GM18508 (cell line): ENCODE results near the gene CEBPA.

Experiments used
- ATAC-seq: cut with Tn5 transposase; IDR thresholded peaks from one replicate; pipeline ENCODE4 v1.9.1; 2021; ENCODE audit warnings: moderate number of reproducible peaks; ENCODE audit not compliant: insufficient read depth, unreplicated experiment

The CEBPA gene

DNA sequence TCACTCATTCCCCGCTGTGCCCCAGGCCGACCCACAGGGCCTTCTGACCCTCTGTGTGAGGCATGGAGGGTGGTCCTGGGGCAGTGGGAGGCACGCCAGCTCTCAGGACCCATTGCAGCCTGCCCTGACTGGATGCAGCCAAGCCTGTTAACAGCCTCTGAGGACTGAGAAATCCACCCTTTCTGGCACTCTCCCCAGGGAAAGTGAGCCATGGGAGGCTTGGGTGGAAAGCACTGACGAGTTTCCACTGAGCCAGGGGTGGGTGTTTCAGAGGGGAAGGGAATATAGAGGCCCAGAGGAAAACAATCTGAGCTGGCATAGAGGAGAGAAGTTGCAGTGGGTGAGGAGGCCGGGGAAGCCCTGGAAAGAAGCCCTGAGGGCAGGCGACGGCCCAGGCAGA, 46.1 kb downstream of the CEBPA start:
- no peak for ATAC-seq

DNA sequence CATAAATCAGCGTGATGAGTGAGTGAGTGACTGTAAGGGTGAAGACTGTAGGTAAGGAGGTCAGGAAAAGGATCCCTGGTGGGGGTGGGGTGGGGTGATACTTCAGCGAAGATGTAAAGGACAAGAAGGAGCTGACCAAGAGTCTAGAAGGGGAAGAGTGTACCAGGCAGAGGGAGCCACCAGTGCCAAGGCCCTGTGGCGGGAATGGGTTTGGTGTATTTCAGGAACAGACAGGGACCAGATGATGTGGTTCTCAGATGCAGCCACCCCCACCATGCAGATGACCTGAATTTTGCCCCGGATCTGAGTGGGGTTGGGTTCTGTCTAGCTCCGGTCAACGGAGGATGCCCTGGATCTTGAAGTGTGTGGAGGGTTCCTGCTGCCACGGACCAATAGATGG, 46.6 kb downstream of the CEBPA start:
- ATAC-seq = no peak

DNA sequence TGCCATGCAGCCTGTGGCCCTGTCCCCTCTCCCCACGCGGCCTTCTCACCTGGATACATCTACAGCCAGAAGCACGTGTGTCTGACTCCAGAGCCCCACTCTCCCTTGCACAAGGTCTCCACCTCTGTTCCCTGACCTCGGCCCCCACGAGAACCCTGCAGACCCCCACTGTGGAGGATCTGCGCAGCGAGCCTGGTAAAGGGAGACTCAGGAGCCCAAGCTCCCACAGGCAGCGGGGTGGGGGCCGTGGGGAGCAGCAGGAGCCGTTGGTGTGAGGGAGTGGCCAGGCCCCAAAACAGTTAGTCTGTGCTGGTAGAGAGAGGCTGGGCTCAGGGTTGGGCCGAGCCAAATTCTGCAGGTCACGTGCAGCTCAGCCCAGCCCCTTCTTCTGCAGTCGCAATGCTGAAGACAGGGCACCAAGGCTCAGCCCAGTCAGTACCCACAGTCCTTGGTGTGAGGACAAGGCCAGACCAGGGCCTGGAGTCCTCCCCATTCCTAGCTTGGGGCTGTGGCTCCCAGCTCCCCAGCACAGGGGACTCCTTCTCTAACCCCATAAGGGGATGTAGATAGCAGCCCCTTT, 48.0 kb downstream of the CEBPA start:
- ATAC-seq = no peak

DNA sequence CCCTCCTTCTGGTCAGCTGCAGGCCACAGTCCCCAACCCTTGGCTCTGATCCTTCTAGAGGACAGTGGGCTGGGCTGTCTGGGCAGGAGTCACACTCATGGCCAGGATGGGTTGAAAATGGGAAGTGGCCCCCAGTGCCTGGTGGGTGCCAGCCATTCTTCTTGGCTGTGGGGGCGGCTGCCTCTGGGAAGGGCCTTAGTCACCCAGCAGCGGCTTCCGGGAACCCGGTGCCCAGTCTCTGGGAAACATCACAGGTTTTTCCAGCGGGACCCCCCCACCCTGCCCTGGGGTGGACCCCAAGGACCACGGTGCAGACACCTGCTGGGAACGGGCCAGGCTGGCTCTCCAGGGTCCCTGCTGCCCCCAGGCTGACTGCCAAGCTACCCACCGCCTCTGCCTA, 49.4 kb downstream of the CEBPA start:
- ATAC-seq = no peak

DNA sequence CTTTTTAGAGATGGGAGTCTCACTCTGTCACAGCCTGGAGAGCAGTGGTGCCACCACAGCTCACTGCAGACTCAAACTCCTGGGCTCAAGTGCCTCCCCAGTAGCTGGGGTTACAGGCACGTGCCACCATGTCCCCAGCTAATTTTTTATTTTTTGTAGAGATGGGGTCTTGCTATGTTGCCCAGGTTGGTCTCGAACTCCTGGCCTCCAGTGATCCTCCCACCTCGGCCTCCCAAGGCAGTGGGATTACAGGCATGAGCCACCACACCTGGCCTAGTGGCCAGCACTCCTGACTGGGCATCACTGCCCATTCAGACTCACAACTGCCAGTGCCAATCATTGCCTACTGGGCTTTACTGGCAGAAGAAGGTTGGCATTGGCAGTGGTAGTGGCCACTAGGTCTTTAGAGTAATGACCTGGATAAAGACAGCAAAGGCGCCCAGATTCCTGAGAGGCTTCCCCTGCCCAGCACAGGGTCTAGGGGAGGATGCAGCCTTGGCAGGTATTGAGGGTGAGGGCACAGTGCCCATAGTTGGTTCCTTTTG, 49.8 kb downstream of the CEBPA start:
- ATAC-seq = no peak

DNA sequence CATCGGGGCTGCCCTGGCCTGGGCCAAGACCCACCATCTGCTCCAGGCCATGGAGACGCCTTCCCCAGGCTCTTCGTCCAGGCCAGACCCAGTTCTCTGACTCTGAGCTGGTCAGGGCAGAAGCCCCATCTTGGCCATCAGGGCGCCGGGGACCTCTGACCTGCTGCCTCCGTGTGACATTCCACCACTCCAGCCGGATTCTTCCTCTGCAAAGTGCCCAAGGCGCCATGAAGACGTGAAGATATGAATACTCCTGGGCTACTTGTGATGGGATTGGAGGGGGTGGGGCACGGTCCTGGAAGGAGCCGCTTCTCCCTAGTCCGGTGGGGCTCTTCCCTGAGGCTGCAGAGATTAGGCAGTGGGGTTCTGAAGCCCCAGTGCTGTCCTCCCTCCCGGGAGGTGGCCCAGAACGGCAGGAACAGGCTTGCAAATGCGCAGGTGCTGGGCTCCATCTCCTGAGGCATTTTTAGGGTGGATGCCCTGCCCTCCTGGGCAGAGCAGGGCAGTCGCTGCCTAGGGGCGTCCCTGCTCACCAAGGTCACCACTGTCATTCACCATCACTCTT, 50.7 kb downstream of the CEBPA start:
- no peak for ATAC-seq

DNA sequence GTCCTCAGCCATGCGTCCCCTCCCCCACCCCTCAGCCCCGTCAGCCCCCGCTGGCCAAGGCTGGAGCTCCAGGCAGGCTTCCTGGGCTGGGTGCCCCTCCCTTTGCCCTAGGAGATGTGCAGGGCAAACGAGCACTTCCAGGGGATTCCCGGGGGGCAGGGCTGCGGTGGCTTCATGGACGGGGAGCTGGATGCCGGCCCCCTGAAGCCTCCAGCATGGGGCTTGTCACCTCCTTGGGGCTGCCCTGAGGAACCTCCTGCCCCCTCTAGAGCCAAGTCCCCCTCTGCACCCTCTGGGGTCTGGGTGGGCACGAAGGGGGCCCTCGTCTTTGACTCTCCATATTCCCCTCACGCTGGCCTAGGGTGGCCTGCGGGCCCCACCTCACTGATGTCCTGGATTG, 51.3 kb downstream of the CEBPA start:
- no peak for ATAC-seq

DNA sequence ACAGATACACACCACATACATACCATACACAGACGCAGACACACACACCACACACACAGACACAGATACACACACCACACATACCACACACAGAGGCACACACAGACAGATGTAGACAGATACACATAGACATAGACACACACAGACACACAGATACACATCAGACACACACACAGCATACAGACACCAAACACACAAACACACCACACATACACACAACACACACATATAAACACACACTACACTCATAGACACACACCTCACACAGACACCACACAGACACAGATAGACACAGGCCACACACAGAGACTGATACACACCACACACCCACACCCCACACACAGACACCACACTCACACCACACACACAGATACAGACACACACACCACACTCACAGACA, 51.8 kb downstream of the CEBPA start:
- no peak for ATAC-seq
